ENCODE data around the gene SPIRE1. TPM values are rescaled to one million over a fixed set of nuclear protein-coding genes. Genes with fewer than 3 reads are reported as not detected.

Gene SPIRE1
- total and polyA plus RNA-seq, 12 donors = 8.4 to 65.3 (median 47.4) TPM

DNA sequence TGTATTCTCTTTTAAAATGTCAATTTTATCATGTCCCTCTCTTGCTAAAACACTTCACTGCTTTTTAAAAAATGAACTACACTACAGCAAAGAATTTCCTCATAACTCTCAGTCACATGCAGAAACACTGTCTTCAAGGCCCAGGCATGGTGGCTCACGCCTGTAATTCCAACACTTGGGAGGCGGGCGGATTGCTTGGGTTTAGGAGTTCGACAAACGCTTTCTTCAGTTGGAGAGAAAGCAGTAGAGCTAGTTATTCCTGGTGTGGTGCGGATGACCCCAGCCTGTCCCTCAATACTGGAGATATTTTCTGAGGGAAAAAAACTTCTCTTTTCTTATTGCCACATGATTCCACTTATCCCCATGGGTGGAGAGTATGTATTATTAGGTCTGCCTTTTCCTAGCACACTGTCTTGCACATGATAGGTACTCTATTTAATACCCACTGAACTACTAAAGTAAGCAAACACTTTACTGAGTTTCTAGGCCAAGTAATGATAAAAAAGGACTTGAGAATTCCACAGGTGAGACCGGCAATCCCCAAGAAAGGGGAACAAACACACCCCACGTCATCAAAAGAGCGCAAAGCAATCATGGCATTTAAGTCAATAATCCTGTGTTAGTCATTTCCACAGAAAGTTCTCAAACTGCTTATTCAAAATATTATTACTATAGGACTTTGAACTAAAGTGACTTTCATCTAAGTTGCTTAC, 77.1 kb downstream of the SPIRE1 start:
- intact Hi-C loops (cut with DNase I) = no loop called here
- ATAC-seq (no peak), DNase-seq (no peak)
- Histone ChIP-seq H3K36me3 (no peaks in the 10 kb centered on the region), H3K27me3 (no peaks in the 10 kb centered on the region), H3K4me3 (no peak overlapping the region), H3K4me1 (no peaks in the 10 kb centered on the region), H3K27ac (no peak overlapping the region), H3K9me3 (peaks cover 0 to 19% (median 8%) of the 10 kb centered on the region in 11 donors)
- 98% methylated on average over 9 of the region's 9 CpGs for WGBS, 2 donors
- TF ChIP-seq, protein P1, sequence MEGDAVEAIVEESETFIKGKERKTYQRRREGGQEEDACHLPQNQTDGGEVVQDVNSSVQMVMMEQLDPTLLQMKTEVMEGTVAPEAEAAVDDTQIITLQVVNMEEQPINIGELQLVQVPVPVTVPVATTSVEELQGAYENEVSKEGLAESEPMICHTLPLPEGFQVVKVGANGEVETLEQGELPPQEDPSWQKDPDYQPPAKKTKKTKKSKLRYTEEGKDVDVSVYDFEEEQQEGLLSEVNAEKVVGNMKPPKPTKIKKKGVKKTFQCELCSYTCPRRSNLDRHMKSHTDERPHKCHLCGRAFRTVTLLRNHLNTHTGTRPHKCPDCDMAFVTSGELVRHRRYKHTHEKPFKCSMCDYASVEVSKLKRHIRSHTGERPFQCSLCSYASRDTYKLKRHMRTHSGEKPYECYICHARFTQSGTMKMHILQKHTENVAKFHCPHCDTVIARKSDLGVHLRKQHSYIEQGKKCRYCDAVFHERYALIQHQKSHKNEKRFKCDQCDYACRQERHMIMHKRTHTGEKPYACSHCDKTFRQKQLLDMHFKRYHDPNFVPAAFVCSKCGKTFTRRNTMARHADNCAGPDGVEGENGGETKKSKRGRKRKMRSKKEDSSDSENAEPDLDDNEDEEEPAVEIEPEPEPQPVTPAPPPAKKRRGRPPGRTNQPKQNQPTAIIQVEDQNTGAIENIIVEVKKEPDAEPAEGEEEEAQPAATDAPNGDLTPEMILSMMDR (IDR thresholded peaks at IDR 0.05) = no peak

DNA sequence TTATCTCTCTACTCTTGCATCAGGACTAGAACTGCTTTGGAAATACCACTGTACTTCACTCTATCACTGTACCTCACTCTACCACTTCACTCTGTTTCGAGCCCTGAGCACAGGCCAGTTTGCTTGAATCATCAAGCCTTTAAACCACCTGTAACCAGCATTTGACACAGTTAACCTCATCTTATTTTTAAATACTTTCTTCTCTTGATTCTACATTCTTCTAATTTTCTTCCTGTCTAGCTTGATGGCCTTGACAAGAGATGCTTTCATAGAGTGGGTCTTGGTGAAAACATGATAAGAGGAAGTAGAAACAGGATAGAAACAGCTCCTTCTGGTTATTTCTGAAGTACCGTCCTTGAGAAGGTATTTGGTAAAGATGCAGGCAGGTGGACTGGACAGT, 78.1 kb downstream of the SPIRE1 start:
- 53 to 80% methylated on average over 2 of the region's 2 CpGs for WGBS, 2 donors
- peak in 3 of 8 donors; percentile 48 to 67 (median 59) for ATAC-seq
- H3K27ac ChIP-seq = no peak overlapping the region

DNA sequence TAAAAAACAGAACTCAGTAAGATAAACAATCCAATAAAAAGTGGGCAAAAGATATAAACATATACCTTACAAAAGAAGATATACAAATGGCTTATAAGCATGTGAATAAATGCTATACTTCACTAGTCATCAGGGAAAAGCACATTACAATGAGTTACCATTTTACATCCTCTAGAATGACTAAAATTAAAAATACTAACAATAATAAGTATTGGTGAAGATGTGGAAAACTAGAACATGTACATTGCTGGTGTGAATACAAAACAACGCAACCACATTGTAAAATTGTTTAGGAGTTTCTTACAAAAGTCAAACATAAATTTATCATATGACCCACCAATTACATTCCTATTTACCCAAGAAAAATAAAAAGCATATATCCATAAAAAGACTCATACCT, 80.1 kb downstream of the SPIRE1 start:
- TF ChIP-seq, protein P1 (IDR thresholded peaks at IDR 0.05) = no peak
- Histone ChIP-seq H3K4me1 (peaks cover 0 to 9% (median 0%) of the 10 kb centered on the region in 9 donors), H3K27ac (no peak overlapping the region), H3K27me3 (no peaks in the 10 kb centered on the region), H3K36me3 (no peaks in the 10 kb centered on the region), H3K9me3 (peaks cover 0 to 16% (median 8%) of the 10 kb centered on the region in 11 donors), H3K4me3 (no peak overlapping the region)
- no peak for ATAC-seq
- no peak for DNase-seq
- 98 to 100% methylated on average over 1 of the region's 1 CpG for WGBS, 2 donors
- intact Hi-C loops (cut with DNase I) = no loop called here

More for the DNA sequence above, 78.1 kb downstream of the SPIRE1 start:
- Histone ChIP-seq H3K4me1 (peaks cover 0 to 3% (median 0%) of the 10 kb centered on the region in 9 donors), H3K27me3 (no peaks in the 10 kb centered on the region), H3K9me3 (peaks cover 0 to 18% (median 8%) of the 10 kb centered on the region in 11 donors), H3K36me3 (no peaks in the 10 kb centered on the region), H3K4me3 (no peak overlapping the region)
- TF ChIP-seq, protein P1 (IDR thresholded peaks at IDR 0.05) = no peak
- DNase-seq = no peak
- intact Hi-C loops (cut with DNase I) = no loop called here

DNA sequence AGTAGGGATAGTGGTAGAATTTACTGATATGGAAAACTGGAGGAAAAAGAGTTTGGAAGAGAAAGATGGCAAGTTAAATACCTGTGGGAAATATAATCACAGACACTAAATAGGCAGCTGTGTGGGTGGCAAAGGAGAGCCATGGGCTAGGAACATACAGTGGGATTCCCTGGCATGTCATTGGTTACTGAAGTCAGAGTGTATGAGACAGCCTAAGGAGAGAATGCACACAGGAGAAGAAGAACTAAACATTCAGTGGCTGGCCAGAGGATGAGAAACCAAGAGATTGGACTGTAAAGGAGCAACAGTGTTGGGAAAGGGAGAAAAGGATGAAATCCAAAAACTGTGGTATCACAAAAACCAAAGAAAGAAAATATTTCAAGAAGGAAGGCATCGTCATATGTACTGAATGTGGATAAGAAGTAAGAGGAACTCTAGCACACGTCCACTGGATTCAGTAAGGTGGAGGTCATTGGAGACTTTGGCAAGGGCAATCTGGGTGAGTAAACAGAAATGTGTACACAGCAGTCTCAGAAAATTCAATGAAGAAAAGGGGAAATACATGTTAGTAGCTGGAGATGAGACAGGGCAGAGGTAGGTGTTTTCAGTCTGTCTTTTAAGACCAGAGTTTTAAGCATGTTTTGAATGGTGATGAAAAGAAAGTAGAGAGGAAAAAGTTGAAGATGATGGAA, 83.3 kb downstream of the SPIRE1 start:
- TF ChIP-seq, protein P1 (IDR thresholded peaks at IDR 0.05) = no peak
- no peak overlapping the region for H3K27ac ChIP-seq
- ATAC-seq = peak in 4 of 8 donors; percentile 37 to 67 (median 58)
- H3K4me3 ChIP-seq = no peak overlapping the region
- no peaks in the 10 kb centered on the region for H3K36me3 ChIP-seq
- H3K4me1 ChIP-seq = peaks cover 0 to 9% (median 0%) of the 10 kb centered on the region in 9 donors
- H3K9me3 ChIP-seq = peaks cover 0 to 16% (median 8%) of the 10 kb centered on the region in 11 donors
- DNase-seq = no peak
- no peaks in the 10 kb centered on the region for H3K27me3 ChIP-seq
- intact Hi-C loops (cut with DNase I) = no loop called here
- WGBS, 2 donors = 37 to 62% methylated on average over 2 of the region's 2 CpGs
